AG04450 (cell line): ENCODE results near the gene C3orf20. TPM values are rescaled to one million over a fixed set of nuclear protein-coding genes. Genes with fewer than 3 reads are reported as not detected.
"Not testable (repeated sequence)": the region's sequence is repeated elsewhere in the genome, so short reads cannot be mapped to it uniquely, and the experiment has no call there.

ENCODE experiments used
- CTCF ChIA-PET: fragments of 300-600, 350-600 bp; formaldehyde crosslinking; extraction: SDS; loops from one replicate; lab custom pipeline; 2022; ENCODE audit warnings: antibody characterized with exemption, inconsistent platforms; lab: Charles Lee
- POLR2A ChIA-PET: fragments of 350-600 bp; formaldehyde crosslinking; extraction: SDS; loops from one replicate; lab custom pipeline; 2021; ENCODE audit warnings: antibody characterized with exemption, inconsistent platforms; lab: Yijun Ruan, JAX
- DNase-seq: peaks from one replicate; pipeline ENCODE4 v3.0.0-alpha.2; 2011; ENCODE audit warnings: low read depth, low spot score
- H3K27ac ChIP-seq: one replicate; pipeline ENCODE4 v1.5.1; 2012; ENCODE audit warnings: low read depth, low read length, control low read depth
- H3K27me3 ChIP-seq: one replicate; pipeline ENCODE4 v1.6.0; 2012; ENCODE audit warnings: low read length; ENCODE audit not compliant: control insufficient read depth, insufficient read depth
- H3K4me3 ChIP-seq: 2 replicates; pipeline ENCODE4 v1.5.1; 2011; ENCODE audit warnings: mild to moderate bottlenecking, low read depth, low read length, control low read depth
- H3K9me3 ChIP-seq: 2 replicates; pipeline ENCODE4 v1.5.1; 2012; ENCODE audit warnings: low read length; ENCODE audit not compliant: control insufficient read depth, insufficient read depth
- polyA plus RNA-seq: library from polyadenylated mRNA; depleted of rRNA; stranded (reverse); fragments of >200 nt; gene quantifications from 2 replicates; pipeline ENCODE4 v1.2.3, GENCODE V29; 2011
- TF ChIP-seq, protein P1 (sequence below): IDR thresholded peaks from 2 replicates; pipeline ENCODE4 v1.5.1; 2011; ENCODE audit warnings: low read depth, low read length, control low read depth, inconsistent platforms

Gene C3orf20
- polyA plus RNA-seq, 1 experiment: not detected

GRCh38 chr3:14806641-14807263, 131.8 kb downstream of the C3orf20 start:
- peaks cover 24% of the 10 kb centered on the region for H3K27me3 ChIP-seq
- TF ChIP-seq, protein P1, sequence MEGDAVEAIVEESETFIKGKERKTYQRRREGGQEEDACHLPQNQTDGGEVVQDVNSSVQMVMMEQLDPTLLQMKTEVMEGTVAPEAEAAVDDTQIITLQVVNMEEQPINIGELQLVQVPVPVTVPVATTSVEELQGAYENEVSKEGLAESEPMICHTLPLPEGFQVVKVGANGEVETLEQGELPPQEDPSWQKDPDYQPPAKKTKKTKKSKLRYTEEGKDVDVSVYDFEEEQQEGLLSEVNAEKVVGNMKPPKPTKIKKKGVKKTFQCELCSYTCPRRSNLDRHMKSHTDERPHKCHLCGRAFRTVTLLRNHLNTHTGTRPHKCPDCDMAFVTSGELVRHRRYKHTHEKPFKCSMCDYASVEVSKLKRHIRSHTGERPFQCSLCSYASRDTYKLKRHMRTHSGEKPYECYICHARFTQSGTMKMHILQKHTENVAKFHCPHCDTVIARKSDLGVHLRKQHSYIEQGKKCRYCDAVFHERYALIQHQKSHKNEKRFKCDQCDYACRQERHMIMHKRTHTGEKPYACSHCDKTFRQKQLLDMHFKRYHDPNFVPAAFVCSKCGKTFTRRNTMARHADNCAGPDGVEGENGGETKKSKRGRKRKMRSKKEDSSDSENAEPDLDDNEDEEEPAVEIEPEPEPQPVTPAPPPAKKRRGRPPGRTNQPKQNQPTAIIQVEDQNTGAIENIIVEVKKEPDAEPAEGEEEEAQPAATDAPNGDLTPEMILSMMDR: no peak
- no peak overlapping the region for H3K27ac ChIP-seq
- ChIA-PET POLR2A (no interaction called here), CTCF (interaction anchor here (1.2 kb wide), 1 partner anchor 1159 kb away, joined by 3 read pairs; no protein-coding TSS in a partner anchor)
- DNase-seq: no peak
- no peaks in the 10 kb centered on the region for H3K9me3 ChIP-seq
- no peak overlapping the region for H3K4me3 ChIP-seq

GRCh38 chr3:14808025-14808424, 133.1 kb downstream of the C3orf20 start:
- Histone ChIP-seq H3K4me3 (no peak overlapping the region), H3K27ac (no peak overlapping the region), H3K9me3 (no peaks in the 10 kb centered on the region), H3K27me3 (peaks cover 28% of the 10 kb centered on the region)
- ChIA-PET POLR2A (no interaction called here), CTCF (no interaction called here)
- TF ChIP-seq, protein P1: no peak
- no peak for DNase-seq

- Histone ChIP-seq H3K9me3 (no peaks in the 10 kb centered on the region), H3K27me3 (peaks cover 29% of the 10 kb centered on the region), H3K4me3 (no peak overlapping the region), H3K27ac (no peak overlapping the region)
- POLR2A ChIA-PET: no interaction called here
- TF ChIP-seq, protein P1: no peak
- CTCF ChIA-PET: no interaction called here
- no peak for DNase-seq
Measured at GRCh38 chr3:14808502-14809266, 133.7 kb downstream of the C3orf20 start.

DNA sequence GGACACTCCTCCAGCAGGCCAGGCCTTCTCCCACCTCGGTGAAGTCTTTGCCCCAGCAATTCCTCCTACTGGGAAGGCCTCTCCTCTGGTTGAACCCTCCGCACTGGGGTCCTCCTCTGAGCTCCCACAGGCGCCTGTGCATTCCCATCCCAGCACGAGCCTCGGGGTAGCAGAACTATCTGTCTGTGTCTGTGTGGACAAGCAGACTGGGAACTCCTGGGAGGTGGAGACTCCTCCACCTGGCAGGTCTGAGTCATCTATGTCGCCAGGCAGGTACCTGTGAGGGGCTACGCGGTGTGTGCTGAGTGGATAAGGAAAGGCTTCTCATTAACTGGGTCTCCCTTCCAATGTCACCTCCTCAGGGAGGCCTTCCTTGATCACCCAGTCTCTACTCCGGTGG, 134.7 kb downstream of the C3orf20 start:
- DNase-seq, H3K9me3 ChIP-seq, POLR2A ChIA-PET, H3K27ac ChIP-seq, H3K4me3 ChIP-seq, CTCF ChIA-PET: not testable (repeated sequence)
- peaks cover 34% of the 10 kb centered on the region for H3K27me3 ChIP-seq

GRCh38 chr3:14810070-14810791, 135.3 kb downstream of the C3orf20 start:
- Histone ChIP-seq H3K9me3 (no peaks in the 10 kb centered on the region), H3K4me3 (no peak overlapping the region), H3K27ac (no peak overlapping the region), H3K27me3 (peaks cover 34% of the 10 kb centered on the region)
- TF ChIP-seq, protein P1: no peak
- DNase-seq: no peak
- POLR2A ChIA-PET: no interaction called here
- CTCF ChIA-PET: no interaction called here
